OCI-LY3 (cell line): Measurements from ENCODE around the gene WDR37.

Source experiments
- EZH2phosphoT487 ChIP-seq: fragments of 200-600 bp; shearing (Covaris generic); IDR thresholded peaks from 2 replicates; pipeline ENCODE4 v1.6.1; 2018; ENCODE audit warnings: antibody characterized with exemption, mixed run types, low read depth
- TF ChIP-seq, protein P1 (sequence below): fragments of 200-600, 300-600 bp; sonication (generic); IDR thresholded peaks from 2 replicates; pipeline ENCODE4 v1.5.1; 2014; ENCODE audit warnings: antibody characterized with exemption, low read length, low read depth

DNA sequence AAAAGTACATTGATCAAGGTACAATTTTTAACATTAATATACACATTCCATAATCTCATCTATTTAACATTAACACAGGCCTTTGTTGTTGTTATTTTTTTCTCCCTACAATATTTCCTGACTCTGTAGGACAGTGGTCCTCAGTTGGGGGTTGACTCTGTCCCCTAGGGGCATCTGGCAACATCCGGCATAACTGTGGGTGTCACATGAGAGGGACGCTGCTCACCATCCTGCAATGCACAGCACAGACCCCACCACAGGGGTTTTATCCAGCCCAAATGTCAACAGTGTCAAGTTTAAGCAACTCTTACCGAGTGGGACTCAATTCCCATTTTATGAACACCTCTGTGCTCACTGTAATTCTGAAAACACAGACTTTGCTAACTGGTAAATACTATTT lies 16.1 kb upstream of the WDR37 start:
- TF ChIP-seq, protein P1, sequence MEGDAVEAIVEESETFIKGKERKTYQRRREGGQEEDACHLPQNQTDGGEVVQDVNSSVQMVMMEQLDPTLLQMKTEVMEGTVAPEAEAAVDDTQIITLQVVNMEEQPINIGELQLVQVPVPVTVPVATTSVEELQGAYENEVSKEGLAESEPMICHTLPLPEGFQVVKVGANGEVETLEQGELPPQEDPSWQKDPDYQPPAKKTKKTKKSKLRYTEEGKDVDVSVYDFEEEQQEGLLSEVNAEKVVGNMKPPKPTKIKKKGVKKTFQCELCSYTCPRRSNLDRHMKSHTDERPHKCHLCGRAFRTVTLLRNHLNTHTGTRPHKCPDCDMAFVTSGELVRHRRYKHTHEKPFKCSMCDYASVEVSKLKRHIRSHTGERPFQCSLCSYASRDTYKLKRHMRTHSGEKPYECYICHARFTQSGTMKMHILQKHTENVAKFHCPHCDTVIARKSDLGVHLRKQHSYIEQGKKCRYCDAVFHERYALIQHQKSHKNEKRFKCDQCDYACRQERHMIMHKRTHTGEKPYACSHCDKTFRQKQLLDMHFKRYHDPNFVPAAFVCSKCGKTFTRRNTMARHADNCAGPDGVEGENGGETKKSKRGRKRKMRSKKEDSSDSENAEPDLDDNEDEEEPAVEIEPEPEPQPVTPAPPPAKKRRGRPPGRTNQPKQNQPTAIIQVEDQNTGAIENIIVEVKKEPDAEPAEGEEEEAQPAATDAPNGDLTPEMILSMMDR = no peak
- no peak for TF ChIP-seq EZH2phosphoT487
